Ascending aorta (tissue), 2 donors: ENCODE results near the gene LCOR. TPM values are rescaled to one million over a fixed set of nuclear protein-coding genes. Genes with fewer than 3 reads are reported as not detected.
"Not testable (repeated sequence)": the region's sequence is repeated elsewhere in the genome, so short reads cannot be mapped to it uniquely, and the experiment has no call there.

Source experiments
- DNase-seq, 2 donors: peaks; one replicate each; pipeline ENCODE4 v3.0.0-alpha.2; 2019; ENCODE audit warnings: low spot score in 2 of 2
- H3K27ac ChIP-seq, 2 donors: fragments of 200-600 bp; sonication (generic); one replicate each; pipeline ENCODE4 v1.5.1; 2016 to 2017; ENCODE audit warnings: mild to moderate bottlenecking in 1 of 2
- H3K27me3 ChIP-seq: fragments of 200-600 bp; sonication (generic); one replicate; pipeline ENCODE4 v1.5.1; 2017
- H3K36me3 ChIP-seq, 2 donors: fragments of 200-600 bp; sonication (generic); one replicate each; pipeline ENCODE4 v1.5.1; 2016
- H3K4me1 ChIP-seq, 2 donors: fragments of 200-600 bp; sonication (generic); one replicate each; pipeline ENCODE4 v1.5.1; 2016 to 2017; ENCODE audit warnings: mild to moderate bottlenecking in 1 of 2
- H3K4me3 ChIP-seq, 2 donors: fragments of 200-600 bp; sonication (generic); one replicate each; pipeline ENCODE4 v1.5.1; 2016 to 2017; ENCODE audit warnings: mild to moderate bottlenecking in 1 of 2
- H3K9me3 ChIP-seq, 2 donors: fragments of 200-600 bp; sonication (generic); one replicate each; pipeline ENCODE4 v1.5.1; 2016
- CTCF ChIP-seq, 3 experiments: fragments of 200-600 bp in 2 of 3; fragments of 450-650 bp in 1 of 3; sonication (generic) in 2 of 3; IDR thresholded peaks; one replicate each; pipeline ENCODE4 v1.5.1; 2016 to 2019; ENCODE audit warnings: antibody characterized with exemption in 3 of 3, mild to moderate bottlenecking in 1 of 3, moderate library complexity in 1 of 3
- intact Hi-C: fragments of 100-400 bp; cut with DNase I; formaldehyde crosslinking; loops from one replicate; pipeline ENCODE4 v1.15.1; 2023
- total RNA-seq: library from RNA; depleted of rRNA; stranded (reverse); fragments of >200 nt; gene quantifications from one replicate; pipeline ENCODE4 v1.1.0, GENCODE V29; 2016

The LCOR gene
- total RNA-seq, 1 donor from 2014 or later: 7.5 TPM

GRCh38 chr10:96797485-96797884 lies 34.6 kb upstream of the LCOR start:
- Histone ChIP-seq H3K36me3 (no peaks in the 10 kb centered on the region), H3K9me3 (no peaks in the 10 kb centered on the region), H3K27me3 (no peaks in the 10 kb centered on the region), H3K4me1 (no peaks in the 10 kb centered on the region), H3K27ac (no peak overlapping the region), H3K4me3 (no peak overlapping the region)
- TF ChIP-seq CTCF (IDR thresholded peaks at IDR 0.05): no peak
- intact Hi-C loops: no loop called here
- no peak for DNase-seq

GRCh38 chr10:96803288-96803664 lies 28.8 kb upstream of the LCOR start:
- no peaks in the 10 kb centered on the region for H3K36me3 ChIP-seq
- H3K27ac ChIP-seq: no peak overlapping the region
- intact Hi-C loops: no loop called here
- H3K9me3 ChIP-seq: no peaks in the 10 kb centered on the region
- H3K4me1 ChIP-seq: no peaks in the 10 kb centered on the region
- no peaks in the 10 kb centered on the region for H3K27me3 ChIP-seq
- no peak for TF ChIP-seq CTCF (IDR thresholded peaks at IDR 0.05)
- H3K4me3 ChIP-seq: no peak overlapping the region
- DNase-seq: no peak

- intact Hi-C loops: no loop called here
- no peaks in the 10 kb centered on the region for H3K9me3 ChIP-seq
These were observed 17.8 kb upstream of the LCOR start for GRCh38 chr10:96814264-96814663.

GRCh38 chr10:96818971-96819370 lies 13.1 kb upstream of the LCOR start:
- DNase-seq, H3K9me3 ChIP-seq, H3K36me3 ChIP-seq, H3K4me1 ChIP-seq, H3K27me3 ChIP-seq, H3K27ac ChIP-seq, H3K4me3 ChIP-seq, intact Hi-C loops: not testable (repeated sequence)

More at GRCh38 chr10:96814264-96814663, 17.8 kb upstream of the LCOR start:
- Histone ChIP-seq H3K27me3 (no peaks in the 10 kb centered on the region), H3K36me3 (no peaks in the 10 kb centered on the region), H3K4me1 (no peaks in the 10 kb centered on the region), H3K27ac (no peak overlapping the region), H3K4me3 (no peak overlapping the region)
- no peak for DNase-seq
- TF ChIP-seq CTCF (IDR thresholded peaks at IDR 0.05): no peak

GRCh38 chr10:96820765-96821164 lies 11.3 kb upstream of the LCOR start:
- Histone ChIP-seq H3K27ac (no peak overlapping the region), H3K27me3 (no peaks in the 10 kb centered on the region), H3K36me3 (no peaks in the 10 kb centered on the region), H3K4me1 (no peaks in the 10 kb centered on the region), H3K4me3 (no peak overlapping the region), H3K9me3 (no peaks in the 10 kb centered on the region)
- intact Hi-C loops: no loop called here
- TF ChIP-seq CTCF (IDR thresholded peaks at IDR 0.05): no peak
- no peak for DNase-seq

- H3K27ac ChIP-seq: no peak overlapping the region
- intact Hi-C loops: no loop called here
- peaks cover 0 to 3% of the 10 kb centered on the region in 2 donors for H3K4me1 ChIP-seq
- no peak for TF ChIP-seq CTCF (IDR thresholded peaks at IDR 0.05)
- H3K9me3 ChIP-seq: no peaks in the 10 kb centered on the region
- DNase-seq: no peak
- H3K36me3 ChIP-seq: no peaks in the 10 kb centered on the region
- H3K27me3 ChIP-seq: no peaks in the 10 kb centered on the region
- no peak overlapping the region for H3K4me3 ChIP-seq
These were observed 5.7 kb upstream of the LCOR start for GRCh38 chr10:96826438-96826837.
